GM19240 (cell line): ENCODE data around the gene RARA.

ENCODE experiments used
- DNase-seq: peaks from one replicate; pipeline ENCODE4 v3.0.0; 2011; ENCODE audit warnings: low spot score; ENCODE audit not compliant: insufficient read length

RARA gene

GRCh38 chr17:40309031-40309948 lies at the start of gene RARA:
RARA (plus strand) TSS chr17:40309180; CDS start chr17:40331219, 22,039 bp downstream.
- no peak for DNase-seq

GRCh38 chr17:40259505-40259904 lies 49.5 kb upstream of the RARA start:
- DNase-seq: no peak

- no peak for DNase-seq
Measured at GRCh38 chr17:40260528-40260927, 48.5 kb upstream of the RARA start.

GRCh38 chr17:40264458-40265185 lies 44.4 kb upstream of the RARA start:
- DNase-seq: no peak

GRCh38 chr17:40265337-40265736 lies 43.6 kb upstream of the RARA start:
- DNase-seq: no peak

- DNase-seq: no peak
Measured at GRCh38 chr17:40266882-40267281, 42.1 kb upstream of the RARA start.

- no peak for DNase-seq
Measured at GRCh38 chr17:40268141-40268712, 40.8 kb upstream of the RARA start.

- no peak for DNase-seq
Measured at GRCh38 chr17:40278414-40278813, 30.6 kb upstream of the RARA start.

GRCh38 chr17:40279402-40279801 lies 29.6 kb upstream of the RARA start:
- DNase-seq: no peak

- DNase-seq: no peak
Measured at GRCh38 chr17:40281663-40282062, 27.3 kb upstream of the RARA start.

- no peak for DNase-seq
Measured at GRCh38 chr17:40283662-40284061, 25.3 kb upstream of the RARA start.

- no peak for DNase-seq
Measured at GRCh38 chr17:40284085-40284713, 24.8 kb upstream of the RARA start.

- DNase-seq: no peak
Measured at GRCh38 chr17:40286473-40286872, 22.5 kb upstream of the RARA start.

GRCh38 chr17:40287159-40287493 lies 21.9 kb upstream of the RARA start:
- no peak for DNase-seq

GRCh38 chr17:40287494-40288369 lies 21.2 kb upstream of the RARA start, which contains the start of gene CDC6:
CDC6 (plus strand) TSS chr17:40287879; CDS start chr17:40289421, 1,542 bp downstream.
- DNase-seq: peak; percentile 89

- no peak for DNase-seq
Measured at GRCh38 chr17:40290629-40291280, 18.2 kb upstream of the RARA start.

- DNase-seq: no peak
Measured at GRCh38 chr17:40291281-40291664, 17.7 kb upstream of the RARA start.

GRCh38 chr17:40293363-40293762 lies 15.6 kb upstream of the RARA start:
- DNase-seq: no peak

- no peak for DNase-seq
Measured at GRCh38 chr17:40295488-40296436, 13.2 kb upstream of the RARA start.
